Calu3 (cell line): ENCODE data around the gene PEBP1. TPM values are rescaled to one million over a fixed set of nuclear protein-coding genes. Genes with fewer than 3 reads are reported as not detected.

Experiments
- BruUV-seq: library from RNA; stranded (reverse); fragments of 400-500 nt; replicated peaks from 2 replicates; lab custom pipeline; 2021; lab: Mats Ljungman, UMichigan
- CTCF ChIA-PET: fragments of 300-600 bp; sonication (Branson Sonifier 250); formaldehyde crosslinking; loops from one replicate; lab custom pipeline; 2022; ENCODE audit warnings: antibody characterized with exemption; lab: Charles Lee
- DNase-seq: peaks from one replicate; pipeline ENCODE4 v3.0.0; 2022
- H3K27ac Mint-ChIP-seq: one replicate; pipeline ENCODE4 v1.8.0; 2022; ENCODE audit warnings: mixed read lengths; ENCODE audit not compliant: unreplicated experiment
- H3K27me3 Mint-ChIP-seq: one replicate; pipeline ENCODE4 v1.8.0; 2022; ENCODE audit warnings: mixed read lengths; ENCODE audit not compliant: unreplicated experiment
- H3K36me3 Mint-ChIP-seq: one replicate; pipeline ENCODE4 v1.8.0; 2022; ENCODE audit warnings: mild to moderate bottlenecking, moderate library complexity, mixed read lengths; ENCODE audit not compliant: insufficient read depth, unreplicated experiment
- H3K4me1 Mint-ChIP-seq: one replicate; pipeline ENCODE4 v1.8.0; 2022; ENCODE audit warnings: mild to moderate bottlenecking, low read depth, mixed read lengths; ENCODE audit not compliant: unreplicated experiment
- H3K4me3 Mint-ChIP-seq: one replicate; pipeline ENCODE4 v1.8.0; 2022; ENCODE audit warnings: mild to moderate bottlenecking, low read depth, moderate library complexity, mixed read lengths; ENCODE audit not compliant: unreplicated experiment
- H3K9me3 Mint-ChIP-seq: one replicate; pipeline ENCODE4 v1.8.0; 2022; ENCODE audit warnings: low read depth, mixed read lengths; ENCODE audit not compliant: unreplicated experiment
- CTCF ChIP-seq: fragments of 200-600 bp; IDR thresholded peaks from one replicate; pipeline ENCODE4 v1.8.0; 2022; ENCODE audit warnings: antibody characterized with exemption; ENCODE audit not compliant: unreplicated experiment
- intact Hi-C: fragments of 100-400 bp; cut with micrococcal nuclease; formaldehyde crosslinking; loops from one replicate; pipeline ENCODE4 v1.10.0; 2022; ENCODE audit not compliant: unreplicated experiment
- total RNA-seq: library from RNA; stranded (reverse); gene quantifications from 2 replicates; pipeline ENCODE4 v1.2.3, GENCODE V29; 2022

Gene PEBP1
- total RNA-seq, 1 experiment from 2014 or later = 99.8 TPM

DNA sequence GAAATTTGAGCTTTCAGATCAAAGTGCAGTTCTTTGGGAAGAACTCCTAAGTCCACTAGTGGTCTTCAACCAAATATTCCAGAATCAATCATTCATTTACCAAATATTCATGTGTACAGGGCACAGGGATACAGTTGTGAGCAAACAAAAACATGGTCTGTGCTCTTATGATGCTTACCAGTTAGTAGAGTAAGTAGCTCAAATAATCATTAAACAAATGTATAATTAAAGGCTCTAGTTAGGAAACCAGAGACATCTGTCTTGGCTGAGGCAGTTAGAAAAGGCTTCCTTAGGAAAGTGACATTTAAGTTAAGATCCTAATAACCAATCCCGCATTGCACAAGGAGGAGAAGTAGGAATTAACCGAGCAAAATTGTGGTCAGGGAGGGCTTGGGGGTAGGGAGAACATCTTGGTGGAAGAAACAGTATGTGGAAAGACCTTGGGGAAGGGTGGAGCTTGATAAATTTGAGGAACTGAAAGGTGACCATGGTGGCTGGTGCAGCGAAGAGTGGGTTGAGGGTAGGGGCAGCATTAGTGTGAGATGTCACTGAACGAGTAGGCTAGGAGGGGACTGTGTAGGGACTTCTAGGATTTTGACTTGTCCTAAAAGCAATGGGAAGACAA lies 40.0 kb downstream of the PEBP1 start:
- DNase-seq = no peak
- no peak for TF ChIP-seq CTCF
- no peak overlapping the region for H3K27ac Mint-ChIP-seq
- H3K27me3 Mint-ChIP-seq = no peaks in the 10 kb centered on the region
- intact Hi-C loops = no loop called here
- CTCF ChIA-PET = interaction anchor here (1.0 kb wide), 1 partner anchor 202 kb away, joined by 4 read pairs; no protein-coding TSS in a partner anchor
- no TSS peak for BruUV-seq
- no peak overlapping the region for H3K4me3 Mint-ChIP-seq
- H3K36me3 Mint-ChIP-seq = peaks cover 6% of the 10 kb centered on the region
- H3K4me1 Mint-ChIP-seq = no peaks in the 10 kb centered on the region
- H3K9me3 Mint-ChIP-seq = no peaks in the 10 kb centered on the region

- no peak for TF ChIP-seq CTCF
- peaks cover 3% of the 10 kb centered on the region for H3K36me3 Mint-ChIP-seq
These were observed 47.2 kb downstream of the PEBP1 start for GRCh38 chr12:118183155-118183554.

DNA sequence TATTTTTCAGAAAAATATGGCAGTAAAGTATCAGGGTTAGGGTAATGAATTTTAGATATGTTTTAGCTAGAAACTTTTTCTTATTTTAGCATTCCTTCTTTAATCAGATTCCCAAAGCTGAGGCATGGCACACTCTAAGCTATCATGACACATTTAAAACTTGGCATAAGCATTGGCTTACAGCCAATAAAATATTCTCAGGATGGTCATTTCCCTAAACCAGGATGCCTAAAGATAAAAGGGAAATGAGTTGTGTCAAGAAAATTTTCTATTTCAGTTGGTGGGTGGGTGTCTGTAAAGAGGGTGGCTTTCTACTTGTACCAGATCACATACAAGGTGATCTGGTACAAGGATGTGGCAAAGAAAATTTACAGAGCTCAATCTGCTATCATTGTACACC lies 47.8 kb downstream of the PEBP1 start:
- no peak for DNase-seq
- no peaks in the 10 kb centered on the region for H3K27me3 Mint-ChIP-seq
- peaks cover 5% of the 10 kb centered on the region for H3K36me3 Mint-ChIP-seq
- intact Hi-C loops = loop anchor here (5.0 kb wide), 2 partner anchors 89 to 174 kb away; no protein-coding TSS in a partner anchor
- no peaks in the 10 kb centered on the region for H3K9me3 Mint-ChIP-seq
- no peak for TF ChIP-seq CTCF
- BruUV-seq = no TSS peak
- peaks cover 46% of the 10 kb centered on the region for H3K4me1 Mint-ChIP-seq
- CTCF ChIA-PET = interaction anchor here (0.7 to 4.7 kb wide), 3 partner anchors 173 to 192 kb away, joined by 3 to 36 read pairs (median 4); partner anchors contain the start of genes SUDS3 and TAOK3
- H3K4me3 Mint-ChIP-seq = no peak overlapping the region
- H3K27ac Mint-ChIP-seq = no peak overlapping the region

More at GRCh38 chr12:118183155-118183554, 47.2 kb downstream of the PEBP1 start:
- Mint-ChIP-seq H3K27me3 (no peaks in the 10 kb centered on the region), H3K9me3 (no peaks in the 10 kb centered on the region), H3K27ac (peak overlapping the region; percentile 3), H3K4me3 (no peak overlapping the region), H3K4me1 (peaks cover 46% of the 10 kb centered on the region)
- intact Hi-C loops = loop anchor here (5.0 kb wide), 2 partner anchors 89 to 174 kb away; no protein-coding TSS in a partner anchor
- BruUV-seq = no TSS peak
- CTCF ChIA-PET = interaction anchor here (0.7 to 4.7 kb wide), 3 partner anchors 52 to 193 kb away, joined by 4 to 36 read pairs (median 8); partner anchors contain the start of gene SUDS3
- no peak for DNase-seq

DNA sequence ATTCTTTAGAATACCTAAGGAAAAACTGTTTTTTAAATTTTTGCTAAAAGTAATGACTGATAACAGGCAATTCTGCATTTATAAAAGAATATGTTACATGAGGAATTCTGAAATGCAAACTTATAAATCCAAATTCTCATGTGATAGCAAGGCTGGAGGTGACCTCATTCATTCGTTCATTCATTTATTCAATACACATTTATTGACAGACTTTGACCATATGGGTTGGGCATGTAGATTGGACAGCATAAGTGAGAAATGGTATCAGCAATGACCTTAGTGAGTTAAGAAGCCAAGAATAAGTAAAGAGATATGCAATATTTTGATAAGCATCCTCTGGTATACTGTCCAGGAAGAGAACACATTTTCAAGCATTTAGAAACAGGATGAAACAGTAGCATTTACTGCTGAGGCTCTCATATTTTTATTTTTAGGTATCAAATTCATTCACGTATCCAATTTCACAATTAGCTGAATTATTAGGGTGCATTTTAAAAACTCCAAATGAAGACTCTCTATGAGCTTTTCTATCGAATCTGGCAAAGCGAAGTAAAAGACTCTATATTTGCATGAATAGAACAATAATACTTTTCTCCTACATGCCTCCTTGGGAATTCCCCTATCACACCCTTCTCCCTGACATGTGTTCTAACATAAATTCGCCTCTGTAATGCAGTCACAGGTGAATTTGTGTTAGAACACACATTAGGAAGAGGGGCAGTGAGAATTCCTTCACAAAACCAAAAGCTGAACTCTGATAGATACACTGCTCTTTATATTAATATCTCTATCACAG lies 49.9 kb downstream of the PEBP1 start:
- peak overlapping the region; percentile 26 for H3K27ac Mint-ChIP-seq
- peak; percentile 22 for DNase-seq
- H3K4me1 Mint-ChIP-seq = peaks cover 46% of the 10 kb centered on the region
- peaks cover 7% of the 10 kb centered on the region for H3K36me3 Mint-ChIP-seq
- no peak overlapping the region for H3K4me3 Mint-ChIP-seq
- intact Hi-C loops = loop anchor here (5.0 kb wide), 1 partner anchor 52 kb away; no protein-coding TSS in a partner anchor
- no TSS peak for BruUV-seq
- TF ChIP-seq CTCF = no peak
- CTCF ChIA-PET = interaction anchor here (0.6 to 1.0 kb wide), 2 partner anchors 122 to 190 kb away, joined by 3 to 4 read pairs; no protein-coding TSS in a partner anchor
- no peaks in the 10 kb centered on the region for H3K9me3 Mint-ChIP-seq
- H3K27me3 Mint-ChIP-seq = no peaks in the 10 kb centered on the region
